Measurements from ENCODE around the gene CELF1.

CELF1 gene

DNA sequence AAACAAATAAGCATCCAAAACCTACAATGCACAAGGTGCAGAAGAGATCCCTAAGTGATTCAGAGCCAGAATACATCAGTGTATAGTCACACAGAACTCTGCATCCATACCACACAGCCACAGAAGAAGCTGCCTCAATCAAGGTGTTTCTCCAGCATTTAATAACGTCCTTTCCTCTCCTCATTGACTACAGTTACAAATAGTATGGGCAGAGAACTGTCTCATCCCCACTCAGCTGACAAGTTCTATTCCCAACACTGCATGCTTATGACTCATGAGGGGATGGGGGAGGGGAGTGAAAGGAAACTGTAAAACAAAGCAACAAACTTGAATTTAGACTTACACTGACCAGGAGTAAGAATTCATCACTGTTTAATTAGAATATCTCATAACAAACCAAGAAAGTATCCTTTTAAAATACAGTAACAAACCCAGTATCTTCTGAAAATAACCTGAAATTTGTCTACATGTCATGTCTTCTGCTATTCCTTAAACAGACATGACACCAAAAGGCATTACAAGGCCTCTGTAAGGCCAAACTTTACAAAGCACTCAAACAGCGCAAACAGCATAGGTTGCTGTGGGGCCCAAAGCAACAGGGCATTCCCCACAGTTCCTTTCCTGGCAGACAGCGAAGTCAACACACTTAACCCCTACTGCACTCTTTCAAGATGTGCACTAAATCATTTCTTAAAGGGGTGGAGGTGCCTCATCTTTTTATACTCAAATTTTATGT, 29.3 kb downstream of the CELF1 start:
- no peak overlapping the region for H3K27ac ChIP-seq
- TF ChIP-seq ZFX (IDR thresholded peaks at IDR 0.05): no peak
- TF ChIP-seq, protein P1, sequence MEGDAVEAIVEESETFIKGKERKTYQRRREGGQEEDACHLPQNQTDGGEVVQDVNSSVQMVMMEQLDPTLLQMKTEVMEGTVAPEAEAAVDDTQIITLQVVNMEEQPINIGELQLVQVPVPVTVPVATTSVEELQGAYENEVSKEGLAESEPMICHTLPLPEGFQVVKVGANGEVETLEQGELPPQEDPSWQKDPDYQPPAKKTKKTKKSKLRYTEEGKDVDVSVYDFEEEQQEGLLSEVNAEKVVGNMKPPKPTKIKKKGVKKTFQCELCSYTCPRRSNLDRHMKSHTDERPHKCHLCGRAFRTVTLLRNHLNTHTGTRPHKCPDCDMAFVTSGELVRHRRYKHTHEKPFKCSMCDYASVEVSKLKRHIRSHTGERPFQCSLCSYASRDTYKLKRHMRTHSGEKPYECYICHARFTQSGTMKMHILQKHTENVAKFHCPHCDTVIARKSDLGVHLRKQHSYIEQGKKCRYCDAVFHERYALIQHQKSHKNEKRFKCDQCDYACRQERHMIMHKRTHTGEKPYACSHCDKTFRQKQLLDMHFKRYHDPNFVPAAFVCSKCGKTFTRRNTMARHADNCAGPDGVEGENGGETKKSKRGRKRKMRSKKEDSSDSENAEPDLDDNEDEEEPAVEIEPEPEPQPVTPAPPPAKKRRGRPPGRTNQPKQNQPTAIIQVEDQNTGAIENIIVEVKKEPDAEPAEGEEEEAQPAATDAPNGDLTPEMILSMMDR (conservative IDR thresholded peaks at IDR 0.05): no peak

DNA sequence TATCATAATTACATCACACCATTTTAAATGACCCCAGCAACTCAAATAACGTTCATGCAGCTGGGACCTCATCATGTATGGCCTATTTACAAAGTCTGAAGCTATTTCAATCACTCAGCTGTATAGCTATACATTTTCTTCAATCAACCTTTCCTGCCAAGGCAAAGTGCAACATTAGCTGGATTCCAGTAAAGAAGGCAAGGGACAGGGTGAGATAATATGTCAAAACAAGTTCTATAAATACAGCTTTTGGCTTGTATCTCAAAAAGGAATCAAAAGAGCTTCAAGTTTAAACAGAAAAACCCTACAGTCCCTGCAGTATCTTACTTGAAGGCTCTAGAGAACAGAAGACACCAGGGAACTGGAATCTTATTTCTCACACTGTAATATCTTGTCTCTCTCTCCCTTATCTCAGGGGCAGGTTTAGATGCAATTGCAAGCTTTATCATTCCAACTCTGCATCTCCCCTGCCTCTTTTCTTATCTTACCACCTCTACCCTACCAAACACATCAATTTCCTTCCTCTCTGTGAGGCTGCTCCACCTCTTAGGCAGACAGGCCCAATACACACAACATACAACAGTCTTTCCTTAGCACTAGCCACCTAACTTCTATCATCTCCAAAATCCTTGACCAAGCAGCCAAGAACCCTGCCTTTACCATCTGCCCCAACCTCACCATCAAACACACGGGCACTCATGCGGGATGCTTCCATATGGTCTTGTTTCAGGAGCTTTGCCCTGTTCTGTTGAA, 34.5 kb downstream of the CELF1 start:
- TF ChIP-seq, protein P1 (conservative IDR thresholded peaks at IDR 0.05): no peak
- TF ChIP-seq ZFX (IDR thresholded peaks at IDR 0.05): no peak
- no peak overlapping the region for H3K27ac ChIP-seq

DNA sequence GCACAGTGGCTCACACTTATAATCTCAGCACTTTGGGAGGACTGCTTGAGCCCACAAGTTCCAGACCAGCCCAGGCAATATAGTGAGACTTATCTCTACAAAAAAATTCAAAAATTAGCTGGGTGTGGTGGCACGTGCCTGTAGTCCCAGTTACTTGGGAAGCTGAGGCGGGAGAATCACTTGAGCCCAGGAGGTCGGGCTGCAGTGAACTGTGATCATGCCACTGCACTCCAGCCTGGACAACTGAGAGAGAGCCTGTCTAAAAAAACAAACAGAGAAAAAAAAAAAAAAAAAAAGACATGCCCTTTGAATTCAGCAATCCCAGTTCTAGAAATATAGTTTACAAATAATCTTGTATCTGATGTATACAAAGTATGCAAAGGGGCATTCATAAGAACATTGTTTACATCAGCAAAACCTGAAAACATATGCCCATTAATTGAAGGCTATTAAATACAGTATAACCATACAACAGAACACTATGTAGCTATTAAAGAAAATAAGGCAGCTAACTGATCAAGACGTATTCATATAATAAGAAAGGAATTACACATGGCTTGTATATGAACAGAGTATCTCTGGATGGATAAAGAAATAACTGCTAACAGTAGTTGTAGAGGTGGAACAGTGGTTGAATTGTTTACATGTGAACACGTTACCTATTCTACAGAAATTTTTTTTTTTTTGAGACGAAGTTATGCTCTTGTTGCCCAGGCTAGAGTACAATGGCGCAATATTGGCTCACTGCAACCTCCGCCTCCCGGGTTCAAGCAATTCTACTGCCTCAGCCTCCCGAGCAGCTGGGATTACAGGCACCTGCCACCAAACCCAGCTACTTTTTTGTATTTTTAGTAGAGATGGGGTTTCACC, 35.7 kb downstream of the CELF1 start:
- no peak overlapping the region for H3K27ac ChIP-seq
- TF ChIP-seq ZFX (IDR thresholded peaks at IDR 0.05): no peak
- TF ChIP-seq, protein P1 (conservative IDR thresholded peaks at IDR 0.05): no peak

DNA sequence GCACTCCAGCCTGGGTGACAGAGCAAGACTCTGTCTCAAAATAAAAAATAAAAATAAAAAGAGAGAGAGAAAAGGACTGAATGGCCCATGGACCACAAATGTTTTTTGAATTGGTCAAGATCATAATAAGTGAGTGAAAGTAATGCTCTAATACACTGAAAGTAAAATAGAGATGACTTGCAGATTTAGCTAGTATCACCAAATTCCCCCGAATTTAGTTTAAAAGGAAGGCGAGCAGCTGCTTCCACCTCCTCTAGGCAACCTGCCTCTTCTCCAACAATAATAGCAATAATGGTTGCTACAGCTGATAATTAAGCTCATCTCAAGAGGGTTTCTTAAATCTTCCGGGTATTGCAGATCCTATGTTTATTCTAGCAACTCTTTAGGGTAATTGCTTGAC, 36.8 kb downstream of the CELF1 start:
- TF ChIP-seq, protein P1 (conservative IDR thresholded peaks at IDR 0.05): no peak
- TF ChIP-seq ZFX (IDR thresholded peaks at IDR 0.05): no peak
- H3K27ac ChIP-seq: no peak overlapping the region

DNA sequence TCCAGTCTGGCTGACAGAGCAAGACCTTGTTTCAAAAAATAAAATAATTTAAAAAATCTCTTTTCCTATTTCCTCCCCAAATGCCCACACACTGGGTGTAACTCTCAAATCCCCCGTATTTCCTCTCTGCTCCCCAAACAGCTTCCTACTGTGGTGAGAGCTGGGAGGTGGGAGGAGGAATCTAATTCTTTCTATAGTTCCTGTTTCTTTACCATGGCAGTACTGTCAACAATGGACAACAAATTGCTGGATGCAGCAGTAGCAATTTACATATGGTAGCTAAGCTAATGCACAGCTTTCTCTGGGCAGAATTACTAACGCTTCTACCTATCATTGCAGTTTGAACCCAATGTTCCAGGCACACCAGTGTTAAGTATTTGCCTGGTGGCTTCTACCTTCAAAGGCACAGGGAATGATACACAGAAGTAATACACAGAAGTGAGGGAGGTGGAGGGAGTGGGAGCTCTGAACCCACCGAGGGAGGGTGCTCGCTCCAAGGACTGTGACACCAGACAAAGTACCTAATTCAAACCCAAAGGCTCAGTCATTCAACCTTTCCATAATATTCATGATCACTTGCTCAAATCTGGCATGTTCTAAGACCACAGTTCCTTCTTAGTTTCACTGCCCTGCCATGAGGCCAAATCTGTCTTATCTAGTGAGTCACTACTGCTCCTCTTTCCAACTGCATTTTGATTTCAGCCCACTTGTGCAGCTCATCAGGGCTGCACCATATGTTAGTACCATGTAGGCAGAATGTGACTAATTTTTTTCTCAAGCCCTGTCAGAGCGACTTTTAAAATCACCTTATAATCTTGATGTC, 37.9 kb downstream of the CELF1 start:
- H3K27ac ChIP-seq: no peak overlapping the region
- TF ChIP-seq, protein P1 (conservative IDR thresholded peaks at IDR 0.05): no peak
- no peak for TF ChIP-seq ZFX (IDR thresholded peaks at IDR 0.05)

DNA sequence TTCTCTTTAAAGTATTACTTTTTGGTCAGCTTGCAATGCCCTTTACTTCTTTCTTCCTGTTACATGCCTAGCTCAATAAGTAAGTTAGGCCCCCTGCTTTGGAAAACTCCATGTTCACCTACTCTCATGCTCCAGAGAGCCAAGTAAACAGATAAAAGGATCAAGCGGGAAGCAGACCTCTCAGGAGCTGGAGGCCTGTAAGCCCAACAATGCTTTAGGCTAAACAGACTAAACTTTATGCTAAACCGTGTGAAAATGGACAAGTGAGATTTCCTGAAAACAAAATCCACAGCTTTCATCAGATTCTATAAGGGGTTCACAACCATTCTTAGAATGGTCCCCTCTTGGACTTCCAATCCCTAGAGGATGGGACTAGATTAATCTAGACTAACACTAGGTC, 40.2 kb downstream of the CELF1 start:
- TF ChIP-seq ZFX (IDR thresholded peaks at IDR 0.05): no peak
- TF ChIP-seq, protein P1 (conservative IDR thresholded peaks at IDR 0.05): no peak
- H3K27ac ChIP-seq: no peak overlapping the region

Measured in C4-2B (cell line).